GM12873 (cell line): ENCODE data around the gene ZSCAN22.

Experiments used
- CTCF ChIP-seq: IDR thresholded peaks from 2 replicates; pipeline ENCODE4 v1.5.1; 2012; ENCODE audit warnings: low read depth, mild to moderate bottlenecking, moderate library complexity, low read length, control low read depth; ENCODE audit not compliant: insufficient read depth; ENCODE audit errors: missing control alignments

The ZSCAN22 gene

GRCh38 chr19:58335630-58336029, 8.8 kb downstream of the ZSCAN22 start:
- TF ChIP-seq CTCF, result no peak

- TF ChIP-seq CTCF, result no peak
These were observed 9.4 kb downstream of the ZSCAN22 start for GRCh38 chr19:58336216-58336615.

GRCh38 chr19:58336820-58337219, 10.0 kb downstream of the ZSCAN22 start:
- no peak for TF ChIP-seq CTCF

- TF ChIP-seq CTCF, result no peak
These were observed 11.5 kb downstream of the ZSCAN22 start for GRCh38 chr19:58338336-58338735.

- peak; percentile 23 for TF ChIP-seq CTCF
These were observed 12.2 kb downstream of the ZSCAN22 start for GRCh38 chr19:58338825-58339558.

GRCh38 chr19:58345558-58345957, 18.8 kb downstream of the ZSCAN22 start:
- no peak for TF ChIP-seq CTCF

GRCh38 chr19:58346961-58347929, 20.5 kb downstream of the ZSCAN22 start:
- TF ChIP-seq CTCF, result no peak
